ENCODE measurements around the gene PCYOX1L. TPM values are rescaled to one million over a fixed set of nuclear protein-coding genes. Genes with fewer than 3 reads are reported as not detected.

The PCYOX1L gene
- total and polyA plus RNA-seq, 2 experiments from 2014 or later, result 6.7 to 14.7 TPM

- TF ChIP-seq, protein P1, sequence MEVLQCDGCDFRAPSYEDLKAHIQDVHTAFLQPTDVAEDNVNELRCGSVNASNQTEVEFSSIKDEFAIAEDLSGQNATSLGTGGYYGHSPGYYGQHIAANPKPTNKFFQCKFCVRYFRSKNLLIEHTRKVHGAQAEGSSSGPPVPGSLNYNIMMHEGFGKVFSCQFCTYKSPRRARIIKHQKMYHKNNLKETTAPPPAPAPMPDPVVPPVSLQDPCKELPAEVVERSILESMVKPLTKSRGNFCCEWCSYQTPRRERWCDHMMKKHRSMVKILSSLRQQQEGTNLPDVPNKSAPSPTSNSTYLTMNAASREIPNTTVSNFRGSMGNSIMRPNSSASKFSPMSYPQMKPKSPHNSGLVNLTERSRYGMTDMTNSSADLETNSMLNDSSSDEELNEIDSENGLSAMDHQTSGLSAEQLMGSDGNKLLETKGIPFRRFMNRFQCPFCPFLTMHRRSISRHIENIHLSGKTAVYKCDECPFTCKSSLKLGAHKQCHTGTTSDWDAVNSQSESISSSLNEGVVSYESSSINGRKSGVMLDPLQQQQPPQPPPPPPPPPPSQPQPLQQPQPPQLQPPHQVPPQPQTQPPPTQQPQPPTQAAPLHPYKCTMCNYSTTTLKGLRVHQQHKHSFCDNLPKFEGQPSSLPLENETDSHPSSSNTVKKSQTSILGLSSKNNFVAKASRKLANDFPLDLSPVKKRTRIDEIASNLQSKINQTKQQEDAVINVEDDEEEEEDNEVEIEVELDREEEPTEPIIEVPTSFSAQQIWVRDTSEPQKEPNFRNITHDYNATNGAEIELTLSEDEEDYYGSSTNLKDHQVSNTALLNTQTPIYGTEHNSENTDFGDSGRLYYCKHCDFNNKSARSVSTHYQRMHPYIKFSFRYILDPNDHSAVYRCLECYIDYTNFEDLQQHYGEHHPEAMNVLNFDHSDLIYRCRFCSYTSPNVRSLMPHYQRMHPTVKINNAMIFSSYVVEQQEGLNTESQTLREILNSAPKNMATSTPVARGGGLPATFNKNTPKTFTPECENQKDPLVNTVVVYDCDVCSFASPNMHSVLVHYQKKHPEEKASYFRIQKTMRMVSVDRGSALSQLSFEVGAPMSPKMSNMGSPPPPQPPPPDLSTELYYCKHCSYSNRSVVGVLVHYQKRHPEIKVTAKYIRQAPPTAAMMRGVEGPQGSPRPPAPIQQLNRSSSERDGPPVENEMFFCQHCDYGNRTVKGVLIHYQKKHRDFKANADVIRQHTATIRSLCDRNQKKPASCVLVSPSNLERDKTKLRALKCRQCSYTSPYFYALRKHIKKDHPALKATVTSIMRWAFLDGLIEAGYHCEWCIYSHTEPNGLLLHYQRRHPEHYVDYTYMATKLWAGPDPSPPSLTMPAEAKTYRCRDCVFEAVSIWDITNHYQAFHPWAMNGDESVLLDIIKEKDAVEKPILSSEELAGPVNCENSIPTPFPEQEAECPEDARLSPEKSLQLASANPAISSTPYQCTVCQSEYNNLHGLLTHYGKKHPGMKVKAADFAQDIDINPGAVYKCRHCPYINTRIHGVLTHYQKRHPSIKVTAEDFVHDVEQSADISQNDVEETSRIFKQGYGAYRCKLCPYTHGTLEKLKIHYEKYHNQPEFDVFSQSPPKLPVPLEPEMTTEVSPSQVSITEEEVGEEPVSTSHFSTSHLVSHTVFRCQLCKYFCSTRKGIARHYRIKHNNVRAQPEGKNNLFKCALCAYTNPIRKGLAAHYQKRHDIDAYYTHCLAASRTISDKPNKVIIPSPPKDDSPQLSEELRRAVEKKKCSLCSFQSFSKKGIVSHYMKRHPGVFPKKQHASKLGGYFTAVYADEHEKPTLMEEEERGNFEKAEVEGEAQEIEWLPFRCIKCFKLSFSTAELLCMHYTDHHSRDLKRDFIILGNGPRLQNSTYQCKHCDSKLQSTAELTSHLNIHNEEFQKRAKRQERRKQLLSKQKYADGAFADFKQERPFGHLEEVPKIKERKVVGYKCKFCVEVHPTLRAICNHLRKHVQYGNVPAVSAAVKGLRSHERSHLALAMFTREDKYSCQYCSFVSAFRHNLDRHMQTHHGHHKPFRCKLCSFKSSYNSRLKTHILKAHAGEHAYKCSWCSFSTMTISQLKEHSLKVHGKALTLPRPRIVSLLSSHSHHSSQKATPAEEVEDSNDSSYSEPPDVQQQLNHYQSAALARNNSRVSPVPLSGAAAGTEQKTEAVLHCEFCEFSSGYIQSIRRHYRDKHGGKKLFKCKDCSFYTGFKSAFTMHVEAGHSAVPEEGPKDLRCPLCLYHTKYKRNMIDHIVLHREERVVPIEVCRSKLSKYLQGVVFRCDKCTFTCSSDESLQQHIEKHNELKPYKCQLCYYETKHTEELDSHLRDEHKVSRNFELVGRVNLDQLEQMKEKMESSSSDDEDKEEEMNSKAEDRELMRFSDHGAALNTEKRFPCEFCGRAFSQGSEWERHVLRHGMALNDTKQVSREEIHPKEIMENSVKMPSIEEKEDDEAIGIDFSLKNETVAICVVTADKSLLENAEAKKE (CRISPR knock-in tag; IDR thresholded peaks at IDR 0.05), result no peak
- TF ChIP-seq EZH2 (IDR thresholded peaks at IDR 0.05; ENCODE audit: low read depth, unreplicated experiment), result no peak
- no peak for TF ChIP-seq POLR2AphosphoS5 (IDR thresholded peaks at IDR 0.05; ENCODE audit: low read depth)
Observed at GRCh38 chr5:149382517-149383220, 24.8 kb downstream of the PCYOX1L start (continued).

- Histone ChIP-seq H3K4me3 (no peak overlapping the region), H3K4me2 (no peak overlapping the region), H3K4me1 (ENCODE audit: insufficient read depth) (no peaks in the 10 kb centered on the region), H3K36me3 (ENCODE audit: insufficient read depth) (no peaks in the 10 kb centered on the region), H3K27ac (ENCODE audit: low read depth) (no peak overlapping the region), H4K20me1 (replicated peaks; ENCODE audit: insufficient read depth) (no peaks in the 10 kb centered on the region), H3K27me3 (ENCODE audit: insufficient read depth) (no peaks in the 10 kb centered on the region), H3K79me2 (replicated peaks; ENCODE audit: insufficient read depth) (no peaks in the 10 kb centered on the region), H3K9me2 (ENCODE audit: insufficient read depth) (no peaks in the 10 kb centered on the region), H2AFZ (no peak overlapping the region), H3F3A (replicated peaks; ENCODE audit: low read depth) (no peaks in the 10 kb centered on the region)
- no peak for ATAC-seq
- Mint-ChIP-seq H3K4me3 (no peak overlapping the region), H3K36me3 (ENCODE audit: low read depth) (no peaks in the 10 kb centered on the region), H3K27me3 (ENCODE audit: insufficient read depth, low read depth, poor library complexity) (peaks cover 7% of the 10 kb centered on the region), H3K27ac (no peak overlapping the region), H3K9me3 (no peaks in the 10 kb centered on the region), H3K4me1 (peaks cover 13% of the 10 kb centered on the region)
- DNase-seq (ENCODE audit: low spot score), result no peak
- TF ChIP-seq REST (IDR thresholded peaks at IDR 0.05; ENCODE audit: unreplicated experiment) (no peak), CTCF (conservative IDR thresholded peaks at IDR 0.05; ENCODE audit: low read depth in 2 of 2) (no peak), ZNF114 (CRISPR knock-in tag; IDR thresholded peaks at IDR 0.05) (no peak), ETS1 (IDR thresholded peaks at IDR 0.05) (no peak), EZH2 (IDR thresholded peaks at IDR 0.05; ENCODE audit: low read depth, unreplicated experiment) (no peak), EZH2phosphoT487 (IDR thresholded peaks at IDR 0.05; ENCODE audit: unreplicated experiment) (no peak), STAT1 (IDR thresholded peaks at IDR 0.05; ENCODE audit: unreplicated experiment) (no peak), ZNF331 (CRISPR knock-in tag; IDR thresholded peaks at IDR 0.05; ENCODE audit: low read depth) (no peak), JUNB (IDR thresholded peaks at IDR 0.05; ENCODE audit: unreplicated experiment) (no peak), CREB1 (CRISPR knock-in tag; IDR thresholded peaks at IDR 0.05; ENCODE audit: low read depth) (no peak), POLR2AphosphoS5 (IDR thresholded peaks at IDR 0.05; ENCODE audit: low read depth) (no peak)
Observed at GRCh38 chr5:149383399-149383798, 25.6 kb downstream of the PCYOX1L start.

Measured in GM23338 (cell line).